ENCODE data around the gene INPPL1.

DNA sequence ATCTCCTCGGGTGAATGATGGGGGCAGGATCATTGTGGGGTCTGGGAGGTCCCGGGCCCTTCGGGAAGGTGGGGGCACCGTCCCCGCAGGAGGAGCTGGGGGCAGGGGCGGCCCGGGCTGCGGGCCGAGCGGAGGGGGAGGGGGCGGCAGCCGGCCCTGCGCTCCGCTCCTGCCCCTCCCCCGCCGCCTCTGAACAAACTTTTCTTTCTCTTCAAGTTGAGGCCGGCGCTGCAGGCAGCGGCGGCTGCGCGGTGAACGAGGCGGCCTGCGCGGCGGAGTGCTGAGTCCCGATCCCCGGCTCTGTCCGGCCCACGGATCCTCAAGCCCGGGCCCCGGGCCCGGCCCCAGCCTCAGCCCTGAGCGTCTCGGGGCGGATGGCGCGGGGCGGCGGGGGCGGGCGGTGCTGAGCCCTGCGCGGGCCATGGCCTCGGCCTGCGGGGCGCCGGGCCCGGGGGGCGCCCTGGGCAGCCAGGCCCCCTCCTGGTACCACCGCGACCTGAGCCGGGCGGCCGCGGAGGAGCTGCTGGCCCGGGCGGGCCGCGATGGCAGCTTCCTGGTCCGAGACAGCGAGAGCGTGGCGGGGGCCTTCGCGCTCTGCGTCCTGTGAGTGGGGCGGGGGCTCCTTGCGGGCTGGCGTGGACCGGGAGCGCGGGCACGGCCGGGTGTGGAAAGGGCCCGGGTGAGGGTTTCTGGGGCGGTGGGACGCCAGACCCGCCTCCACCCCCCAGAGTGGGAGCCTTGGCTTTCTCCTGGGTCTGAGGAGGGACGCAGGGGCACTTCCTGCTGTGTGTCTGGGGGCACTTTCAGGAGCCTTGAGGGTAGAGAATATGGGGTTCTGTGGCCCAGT lies at the start of gene INPPL1:
- no peak for TF ChIP-seq POLR2A (IDR thresholded peaks at IDR 0.05)
- TF ChIP-seq, protein P1, sequence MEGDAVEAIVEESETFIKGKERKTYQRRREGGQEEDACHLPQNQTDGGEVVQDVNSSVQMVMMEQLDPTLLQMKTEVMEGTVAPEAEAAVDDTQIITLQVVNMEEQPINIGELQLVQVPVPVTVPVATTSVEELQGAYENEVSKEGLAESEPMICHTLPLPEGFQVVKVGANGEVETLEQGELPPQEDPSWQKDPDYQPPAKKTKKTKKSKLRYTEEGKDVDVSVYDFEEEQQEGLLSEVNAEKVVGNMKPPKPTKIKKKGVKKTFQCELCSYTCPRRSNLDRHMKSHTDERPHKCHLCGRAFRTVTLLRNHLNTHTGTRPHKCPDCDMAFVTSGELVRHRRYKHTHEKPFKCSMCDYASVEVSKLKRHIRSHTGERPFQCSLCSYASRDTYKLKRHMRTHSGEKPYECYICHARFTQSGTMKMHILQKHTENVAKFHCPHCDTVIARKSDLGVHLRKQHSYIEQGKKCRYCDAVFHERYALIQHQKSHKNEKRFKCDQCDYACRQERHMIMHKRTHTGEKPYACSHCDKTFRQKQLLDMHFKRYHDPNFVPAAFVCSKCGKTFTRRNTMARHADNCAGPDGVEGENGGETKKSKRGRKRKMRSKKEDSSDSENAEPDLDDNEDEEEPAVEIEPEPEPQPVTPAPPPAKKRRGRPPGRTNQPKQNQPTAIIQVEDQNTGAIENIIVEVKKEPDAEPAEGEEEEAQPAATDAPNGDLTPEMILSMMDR (IDR thresholded peaks at IDR 0.05 in 8 of 11, conservative IDR thresholded peaks at IDR 0.05 in 3 of 11): no peak
- TF ChIP-seq POLR2AphosphoS5 (IDR thresholded peaks at IDR 0.05): peak in 2 of 3 donors; percentile 37 to 70
